ENCODE results near the gene OXLD1.

The OXLD1 gene

GRCh38 chr17:81712468-81713003, 46.1 kb upstream of the OXLD1 start:
- H3K27me3 ChIP-seq (replicated peaks), result no peaks in the 10 kb centered on the region
- TF ChIP-seq CTCF (IDR thresholded peaks at IDR 0.05; ENCODE audit: low read depth, low read length, missing control alignments), result peak; percentile 17
- no peak overlapping the region for H3K27ac ChIP-seq
- H3K36me3 ChIP-seq (replicated peaks), result peaks cover 11% of the 10 kb centered on the region
- H3K4me3 ChIP-seq (ENCODE audit: low read depth, low read length), result peak overlapping the region; percentile 60
- in situ Hi-C loops (cut with HindIII; ENCODE audit: low pct_ligation_motif_present, low sequenced_read_pairs), result no loop called here
- no peak for DNase-seq

GRCh38 chr17:81711814-81712467, 45.5 kb upstream of the OXLD1 start, which contains the start of gene SLC25A10:
Gene SLC25A10, plus strand, starts transcription at chr17:81712284. Its CDS starts 143 bp downstream, at chr17:81712427.
- peak; percentile 39 for DNase-seq
- peaks cover 17% of the 10 kb centered on the region for H3K36me3 ChIP-seq (replicated peaks)
- in situ Hi-C loops (cut with HindIII; ENCODE audit: low pct_ligation_motif_present, low sequenced_read_pairs), result no loop called here
- H3K4me3 ChIP-seq (ENCODE audit: low read depth, low read length), result peak within 1 kb of the TSS; percentile 60
- TF ChIP-seq CTCF (IDR thresholded peaks at IDR 0.05; ENCODE audit: low read depth, low read length, missing control alignments), result no peak
- H3K27me3 ChIP-seq (replicated peaks), result no peaks in the 10 kb centered on the region
- H3K27ac ChIP-seq, result no peak within 1 kb of the TSS

- no peak for TF ChIP-seq CTCF (IDR thresholded peaks at IDR 0.05; ENCODE audit: low read depth, low read length, missing control alignments)
- H3K36me3 ChIP-seq (replicated peaks), result peaks cover 27% of the 10 kb centered on the region
- in situ Hi-C loops (cut with HindIII; ENCODE audit: low pct_ligation_motif_present, low sequenced_read_pairs), result no loop called here
- H3K4me3 ChIP-seq (ENCODE audit: low read depth, low read length), result no peak overlapping the region
- DNase-seq, result no peak
- no peaks in the 10 kb centered on the region for H3K27me3 ChIP-seq (replicated peaks)
- no peak overlapping the region for H3K27ac ChIP-seq
These were observed 44.3 kb upstream of the OXLD1 start for GRCh38 chr17:81710514-81711308.

- Histone ChIP-seq H3K27me3 (replicated peaks) (no peaks in the 10 kb centered on the region), H3K36me3 (replicated peaks) (peaks cover 37% of the 10 kb centered on the region), H3K4me3 (ENCODE audit: low read depth, low read length) (no peak overlapping the region), H3K27ac (no peak overlapping the region)
- no peak for DNase-seq
- in situ Hi-C loops (cut with HindIII; ENCODE audit: low pct_ligation_motif_present, low sequenced_read_pairs), result no loop called here
- TF ChIP-seq CTCF (IDR thresholded peaks at IDR 0.05; ENCODE audit: low read depth, low read length, missing control alignments), result no peak
These were observed 42.4 kb upstream of the OXLD1 start for GRCh38 chr17:81708739-81709185.

- no peak for TF ChIP-seq CTCF (IDR thresholded peaks at IDR 0.05; ENCODE audit: low read depth, low read length, missing control alignments)
- H3K36me3 ChIP-seq (replicated peaks), result peaks cover 37% of the 10 kb centered on the region
- H3K27me3 ChIP-seq (replicated peaks), result no peaks in the 10 kb centered on the region
- H3K27ac ChIP-seq, result no peak overlapping the region
- no peak for DNase-seq
- no peak overlapping the region for H3K4me3 ChIP-seq (ENCODE audit: low read depth, low read length)
- in situ Hi-C loops (cut with HindIII; ENCODE audit: low pct_ligation_motif_present, low sequenced_read_pairs), result no loop called here
These were observed 41.6 kb upstream of the OXLD1 start for GRCh38 chr17:81707725-81708646.
